H1 (cell line): Measurements from ENCODE around the gene NID1. TPM values are rescaled to one million over a fixed set of nuclear protein-coding genes. Genes with fewer than 3 reads are reported as not detected.

Experiments
- CTCF ChIA-PET: fragments of 300-600 bp; sonication (Branson Sonifier 250); formaldehyde crosslinking; loops from one replicate; lab custom pipeline; 2021; ENCODE audit not compliant: partially characterized antibody; lab: Charles Lee
- POLR2A ChIA-PET: fragments of 300-600 bp; sonication (Branson Sonifier 250); formaldehyde crosslinking; loops from one replicate; lab custom pipeline; 2021; ENCODE audit warnings: inconsistent platforms; ENCODE audit not compliant: partially characterized antibody; lab: Charles Lee
- DNase-seq, 2 experiments: peaks; one replicate each; pipeline versions ENCODE4 v3.0.0 to v3.0.0-alpha.2; 2010 to 2022; ENCODE audit warnings: low spot score in 2 of 2, low read depth in 1 of 2, mixed read lengths in 1 of 2
- FAIRE-seq: peaks from 2 replicates; lab custom pipeline; 2011; peaks lifted over from hg19 to GRCh38; lab: Jason Lieb, UNC
- H2AFZ ChIP-seq: 2 replicates; pipeline ENCODE4 v1.8.1; 2012; ENCODE audit warnings: low read length, inconsistent platforms
- H2AK5ac ChIP-seq: 2 replicates; pipeline ENCODE4 v1.6.1; 2013; ENCODE audit warnings: low read depth, low read length
- H2BK120ac ChIP-seq: replicated peaks from 2 replicates; pipeline ENCODE3; 2013; ENCODE audit warnings: low read depth, low read length, inconsistent platforms
- H2BK12ac ChIP-seq: 2 replicates; pipeline ENCODE4 v1.6.1; 2013; ENCODE audit warnings: low read depth, low read length
- H2BK15ac ChIP-seq: 2 replicates; pipeline ENCODE4 v1.6.1; 2013; ENCODE audit warnings: low read length
- H2BK20ac ChIP-seq: 2 replicates; pipeline ENCODE4 v1.6.1; 2013; ENCODE audit warnings: low read length
- H2BK5ac ChIP-seq: 2 replicates; pipeline ENCODE4 v1.6.1; 2013; ENCODE audit warnings: low read depth, low read length
- H3K14ac ChIP-seq: 2 replicates; pipeline ENCODE4 v1.6.1; 2013; ENCODE audit warnings: inconsistent platforms; ENCODE audit not compliant: insufficient read length
- H3K18ac ChIP-seq: 2 replicates; pipeline ENCODE4 v1.6.1; 2013; ENCODE audit warnings: low read length; ENCODE audit errors: extremely low read depth
- H3K23ac ChIP-seq: 2 replicates; pipeline ENCODE4 v1.6.1; 2013; ENCODE audit warnings: inconsistent platforms; ENCODE audit not compliant: insufficient read length
- H3K23me2 ChIP-seq: 2 replicates; pipeline ENCODE4 v1.6.1; 2013; ENCODE audit warnings: low read depth, low read length
- H3K27ac ChIP-seq: 2 replicates; pipeline ENCODE4 v1.6.1; 2011; ENCODE audit warnings: low read depth, low read length, inconsistent platforms
- H3K27me3 ChIP-seq, 4 experiments: replicated peaks in 1 of 4; 1 replicate in 1 of 4; 2 replicates in 3 of 4; pipeline versions ENCODE4 v1.6.1 to v1.8.1; 2011 to 2013; ENCODE audit warnings: low read length in 3 of 4, mild to moderate bottlenecking in 3 of 4, inconsistent platforms in 2 of 4, mixed read lengths in 2 of 4, moderate library complexity in 1 of 4; ENCODE audit not compliant: control insufficient read depth in 3 of 4, insufficient read depth in 3 of 4; ENCODE audit errors: extremely low read depth in 1 of 4
- H3K36me3 ChIP-seq, 4 experiments: 2 replicates each; pipeline versions ENCODE4 v1.6.1 to v1.8.1; 2011 to 2013; ENCODE audit warnings: mild to moderate bottlenecking in 4 of 4, low read length in 3 of 4, moderate library complexity in 2 of 4, control low read depth in 1 of 4, inconsistent platforms in 1 of 4; ENCODE audit not compliant: insufficient read depth in 4 of 4, control insufficient read depth in 2 of 4
- H3K4ac ChIP-seq: replicated peaks from 2 replicates; pipeline ENCODE3; 2013; ENCODE audit warnings: low read length, low read depth, mixed read lengths, inconsistent platforms; ENCODE audit not compliant: insufficient read length
- H3K4me1 ChIP-seq, 4 experiments: replicated peaks in 1 of 4; 1 replicate in 1 of 4; 2 replicates in 3 of 4; pipeline versions ENCODE4 v1.6.1 to v1.8.1; 2011 to 2013; ENCODE audit warnings: low read length in 3 of 4, inconsistent platforms in 2 of 4, mixed read lengths in 1 of 4; ENCODE audit not compliant: insufficient read depth in 4 of 4, control insufficient read depth in 3 of 4
- H3K4me2 ChIP-seq, 2 experiments: 2 replicates each; pipeline versions ENCODE4 v1.6.1 to v1.8.1; 2011 to 2013; ENCODE audit warnings: low read depth in 2 of 2, low read length in 2 of 2, control low read depth in 1 of 2, inconsistent platforms in 1 of 2, mild to moderate bottlenecking in 1 of 2; ENCODE audit not compliant: insufficient read depth in 1 of 2
- H3K4me3 ChIP-seq, 4 experiments: fragments of 200-600, 300-600 bp in 1 of 4; sonication (generic), shearing (Covaris generic), sonication (Bioruptor Twin) in 1 of 4; 2 replicates each; pipeline versions ENCODE4 v1.5.1 to v1.8.1; 2011 to 2016; ENCODE audit warnings: low read length in 4 of 4, low read depth in 3 of 4, control low read depth in 2 of 4, inconsistent platforms in 2 of 4, mild to moderate bottlenecking in 2 of 4, mixed read lengths in 1 of 4, moderate library complexity in 1 of 4; ENCODE audit not compliant: insufficient read depth in 2 of 4; ENCODE audit errors: extremely low read depth in 1 of 4
- H3K56ac ChIP-seq: replicated peaks from 2 replicates; pipeline ENCODE3; 2013; ENCODE audit warnings: low read depth, mild to moderate bottlenecking, mixed read lengths, low read length, inconsistent platforms; ENCODE audit not compliant: insufficient read length
- H3K79me1 ChIP-seq: 2 replicates; pipeline ENCODE4 v1.6.1; 2013; ENCODE audit warnings: low read depth, low read length, control low read depth
- H3K79me2 ChIP-seq, 2 experiments: 2 replicates each; pipeline versions ENCODE4 v1.6.1 to v1.8.1; 2012 to 2013; ENCODE audit warnings: low read length in 2 of 2, mild to moderate bottlenecking in 2 of 2, inconsistent platforms in 1 of 2; ENCODE audit not compliant: insufficient read depth in 2 of 2, control insufficient read depth in 1 of 2
- H3K9ac ChIP-seq, 4 experiments: replicated peaks in 1 of 4; 1 replicate in 1 of 4; 2 replicates in 3 of 4; pipeline versions ENCODE4 v1.6.1 to v1.8.1; 2011 to 2013; ENCODE audit warnings: low read depth in 3 of 4, low read length in 3 of 4, control low read depth in 2 of 4, mild to moderate bottlenecking in 2 of 4, moderate library complexity in 2 of 4, inconsistent platforms in 1 of 4; ENCODE audit errors: extremely low read depth in 1 of 4
- H3K9me3 ChIP-seq, 2 experiments: 2 replicates each; pipeline versions ENCODE4 v1.6.1 to v1.8.1; 2012 to 2013; ENCODE audit warnings: mild to moderate bottlenecking in 2 of 2, moderate library complexity in 2 of 2, control low read depth in 1 of 2, inconsistent platforms in 1 of 2, low read depth in 1 of 2, low read length in 1 of 2, mixed read lengths in 1 of 2; ENCODE audit not compliant: insufficient read depth in 2 of 2
- H4K20me1 ChIP-seq, 2 experiments: replicated peaks in 1 of 2; 2 replicates each; pipeline versions ENCODE3 to v1.8.1; 2011 to 2013; ENCODE audit warnings: inconsistent platforms in 2 of 2, low read length in 2 of 2, mild to moderate bottlenecking in 1 of 2; ENCODE audit not compliant: insufficient read depth in 2 of 2, control insufficient read depth in 1 of 2
- H4K5ac ChIP-seq: 2 replicates; pipeline ENCODE4 v1.6.1; 2013; ENCODE audit warnings: low read length, low read depth, mixed read lengths, inconsistent platforms; ENCODE audit not compliant: insufficient read length
- H4K8ac ChIP-seq: 2 replicates; pipeline ENCODE4 v1.8.0; 2013; ENCODE audit warnings: mild to moderate bottlenecking, moderate library complexity, low read length, inconsistent platforms; ENCODE audit not compliant: insufficient read depth; ENCODE audit errors: extremely low read depth
- H4K91ac ChIP-seq: replicated peaks from 2 replicates; pipeline ENCODE3; 2013; ENCODE audit warnings: low read length, mixed read lengths, inconsistent platforms; ENCODE audit not compliant: insufficient read length
- KDM1A ChIP-seq: fragments of 200-600, 300-600 bp; sonication (generic); IDR thresholded peaks from 2 replicates; pipeline ENCODE4 v1.7.1; 2016; ENCODE audit warnings: mild to moderate bottlenecking, low read length, borderline replicate concordance
- NANOG ChIP-seq: IDR thresholded peaks from 2 replicates; pipeline ENCODE4 v1.6.1; 2011; ENCODE audit warnings: low read length, low read depth, mild to moderate bottlenecking, inconsistent platforms; ENCODE audit not compliant: insufficient read depth, poor library complexity, severe bottlenecking
- NRF1 ChIP-seq: IDR thresholded peaks from 2 replicates; pipeline ENCODE4 v1.6.1; 2011; ENCODE audit warnings: mild to moderate bottlenecking, low read depth, low read length, improper control_type of control experiment
- POLR2AphosphoS5 ChIP-seq: IDR thresholded peaks from 2 replicates; pipeline ENCODE4 v1.6.1; 2011; ENCODE audit warnings: low read depth, low read length
- SP2 ChIP-seq: IDR thresholded peaks from 2 replicates; pipeline ENCODE4 v1.6.1; 2012; ENCODE audit warnings: mild to moderate bottlenecking, low read length, inconsistent platforms
- TEAD4 ChIP-seq: IDR thresholded peaks from 2 replicates; pipeline ENCODE4 v1.6.1; 2012; ENCODE audit warnings: low read depth, low read length, inconsistent platforms, mixed read lengths
- ZNF274 ChIP-seq: IDR thresholded peaks from 2 replicates; pipeline ENCODE4 v1.7.0; 2012; ENCODE audit warnings: low read length, borderline replicate concordance; ENCODE audit errors: extremely low read depth
- WGBS, 2 experiments: shearing (Covaris generic) in 1 of 2; methylation state at CpG; one replicate each; pipeline versions ENCODE4 v1.1.6 to v1.1.7; 2013 to 2015; ENCODE audit warnings: low lambda C conversion rate in 2 of 2, mixed read lengths in 2 of 2, inconsistent platforms in 1 of 2, low coverage in 1 of 2, missing lambda C conversion rate in 1 of 2; ENCODE audit not compliant: insufficient replicate concordance in 2 of 2, insufficient coverage in 1 of 2, insufficient read length in 1 of 2; ENCODE audit errors: extremely low coverage in 1 of 2, missing lambda C conversion rate in 1 of 2; 5-methylcytosine and 5-hydroxymethylcytosine counted together
- polyA plus RNA-seq, 7 experiments: library from polyadenylated mRNA; depleted of rRNA in 3 of 7; stranded (reverse) in 5 of 7; unstranded in 2 of 7; fragments of >200 nt in 5 of 7; fragments of 200-250 nt in 2 of 7; gene quantifications; 1 replicate in 5 of 7; 2 replicates in 1 of 7; 4 replicates in 1 of 7; pipeline versions ENCODE4 v1.2.1 to v1.2.3, GENCODE V29; 2011 to 2013; ENCODE audit warnings: missing spikeins in 2 of 7, mixed read lengths in 2 of 7
- total RNA-seq: library from RNA; stranded (reverse); fragmentation: NEBNext Ultra II Directional; extraction: Animal tissue kit (Norgen Biotek cat#: 25700); gene quantifications from 2 replicates; pipeline ENCODE4 v1.2.1, GENCODE V29; 2021
- TF ChIP-seq, protein P1 (sequence below): IDR thresholded peaks from 2 replicates; pipeline ENCODE4 v1.6.1; 2011; ENCODE audit warnings: low read length, improper control_type of control experiment

The NID1 gene
- total and polyA plus RNA-seq, 2 of the 8 experiments (the other 6 are each of a cell fraction or from before 2014, with no cell fraction given) = 20.9 to 25.4 TPM

DNA sequence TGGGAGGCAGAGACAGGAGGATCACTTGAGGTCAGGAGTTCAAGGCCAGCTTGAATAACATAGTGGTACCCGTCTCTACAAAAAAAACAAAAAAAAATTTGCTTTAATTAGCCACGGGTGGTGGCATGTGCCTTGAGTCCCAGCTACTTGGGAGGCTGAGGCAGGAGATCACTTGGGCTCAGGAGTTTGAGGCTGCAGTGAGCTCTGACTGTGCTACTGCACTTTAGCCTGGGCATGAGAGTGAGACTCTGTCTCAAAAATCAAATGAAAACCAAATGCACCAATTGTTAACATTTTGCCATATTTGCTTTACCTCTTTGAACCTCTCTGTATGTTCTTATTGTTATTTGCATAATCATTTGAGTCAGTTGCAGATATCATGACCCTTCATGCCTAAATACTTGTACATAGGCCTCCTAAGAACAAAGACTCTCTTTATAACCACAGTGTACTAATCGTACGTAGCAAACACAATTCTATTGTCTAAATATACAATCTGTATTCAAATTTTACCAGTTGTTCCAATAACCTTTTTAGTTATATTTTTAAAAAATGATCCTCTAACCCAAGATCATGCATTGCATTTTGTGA lies 8.5 kb upstream of the NID1 start:
- H3K4me2 ChIP-seq = no peak overlapping the region
- 87% methylated on average over 4 of the region's 4 CpGs; no CpG with 5 or more reads in 1 of the 2 experiments for WGBS, 2 experiments
- no peaks in the 10 kb centered on the region for H3K27me3 ChIP-seq
- no peak overlapping the region for H4K91ac ChIP-seq
- no peaks in the 10 kb centered on the region for H3K79me1 ChIP-seq
- H3K79me2 ChIP-seq = no peaks in the 10 kb centered on the region
- ChIA-PET CTCF (interaction anchor here (0.7 kb wide), 1 partner anchor 54 kb away, joined by 3 read pairs; no protein-coding TSS in a partner anchor), POLR2A (no interaction called here)
- TF ChIP-seq TEAD4 (no peak), ZNF274 (no peak), NRF1 (no peak), KDM1A (no peak), SP2 (no peak), NANOG (no peak), POLR2AphosphoS5 (no peak)
- TF ChIP-seq, protein P1, sequence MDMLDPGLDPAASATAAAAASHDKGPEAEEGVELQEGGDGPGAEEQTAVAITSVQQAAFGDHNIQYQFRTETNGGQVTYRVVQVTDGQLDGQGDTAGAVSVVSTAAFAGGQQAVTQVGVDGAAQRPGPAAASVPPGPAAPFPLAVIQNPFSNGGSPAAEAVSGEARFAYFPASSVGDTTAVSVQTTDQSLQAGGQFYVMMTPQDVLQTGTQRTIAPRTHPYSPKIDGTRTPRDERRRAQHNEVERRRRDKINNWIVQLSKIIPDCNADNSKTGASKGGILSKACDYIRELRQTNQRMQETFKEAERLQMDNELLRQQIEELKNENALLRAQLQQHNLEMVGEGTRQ = no peak
- no peaks in the 10 kb centered on the region for H3K36me3 ChIP-seq
- H3K27ac ChIP-seq = no peak overlapping the region
- H2BK120ac ChIP-seq = no peak overlapping the region
- H3K9me3 ChIP-seq = no peaks in the 10 kb centered on the region; a peak in 1 of 4 replicates
- H3K14ac ChIP-seq = no peak overlapping the region
- no peak overlapping the region for H3K18ac ChIP-seq
- H2AFZ ChIP-seq = no peak overlapping the region
- no peak overlapping the region for H3K23ac ChIP-seq
- H3K23me2 ChIP-seq = no peaks in the 10 kb centered on the region
- H3K56ac ChIP-seq = no peak overlapping the region
- H3K4me1 ChIP-seq = no peaks in the 10 kb centered on the region
- no peak overlapping the region for H4K8ac ChIP-seq
- H2BK15ac ChIP-seq = no peak overlapping the region
- no peak overlapping the region for H4K5ac ChIP-seq
- H2BK12ac ChIP-seq = no peak overlapping the region
- no peak overlapping the region for H3K9ac ChIP-seq
- no peaks in the 10 kb centered on the region for H4K20me1 ChIP-seq
- H2AK5ac ChIP-seq = no peak overlapping the region
- FAIRE-seq (no peak), DNase-seq (no peak)
- H2BK5ac ChIP-seq = no peak overlapping the region
- no peak overlapping the region for H2BK20ac ChIP-seq
- no peak overlapping the region for H3K4me3 ChIP-seq
- no peak overlapping the region for H3K4ac ChIP-seq
